ENCODE data around the gene SGMS2.
"Not testable (repeated sequence)": the region's sequence is repeated elsewhere in the genome, so short reads cannot be mapped to it uniquely, and the experiment has no call there.

The SGMS2 gene

DNA sequence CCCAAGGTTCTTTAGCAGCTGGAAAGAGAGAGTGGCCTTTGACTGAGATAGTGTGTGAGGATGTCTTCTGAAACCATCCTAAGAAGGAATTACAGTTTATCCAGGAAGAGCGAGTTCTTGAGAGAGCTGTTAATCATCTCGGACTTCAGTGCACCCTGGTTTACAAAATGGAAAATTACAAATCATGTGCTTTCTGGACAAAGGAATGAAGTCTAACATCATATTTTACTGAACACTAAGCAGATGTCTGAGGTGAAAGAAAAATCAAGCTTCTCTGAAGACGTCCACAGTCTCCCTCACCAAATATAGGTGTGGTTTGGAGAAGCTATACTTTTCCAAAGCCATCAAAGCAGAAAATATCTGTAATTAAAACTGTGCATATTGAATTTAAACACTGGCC is 75.8 kb downstream of the SGMS2 start:
- no peak overlapping the region for H3K27ac ChIP-seq
- H3K4me3 ChIP-seq, result no peak overlapping the region

DNA sequence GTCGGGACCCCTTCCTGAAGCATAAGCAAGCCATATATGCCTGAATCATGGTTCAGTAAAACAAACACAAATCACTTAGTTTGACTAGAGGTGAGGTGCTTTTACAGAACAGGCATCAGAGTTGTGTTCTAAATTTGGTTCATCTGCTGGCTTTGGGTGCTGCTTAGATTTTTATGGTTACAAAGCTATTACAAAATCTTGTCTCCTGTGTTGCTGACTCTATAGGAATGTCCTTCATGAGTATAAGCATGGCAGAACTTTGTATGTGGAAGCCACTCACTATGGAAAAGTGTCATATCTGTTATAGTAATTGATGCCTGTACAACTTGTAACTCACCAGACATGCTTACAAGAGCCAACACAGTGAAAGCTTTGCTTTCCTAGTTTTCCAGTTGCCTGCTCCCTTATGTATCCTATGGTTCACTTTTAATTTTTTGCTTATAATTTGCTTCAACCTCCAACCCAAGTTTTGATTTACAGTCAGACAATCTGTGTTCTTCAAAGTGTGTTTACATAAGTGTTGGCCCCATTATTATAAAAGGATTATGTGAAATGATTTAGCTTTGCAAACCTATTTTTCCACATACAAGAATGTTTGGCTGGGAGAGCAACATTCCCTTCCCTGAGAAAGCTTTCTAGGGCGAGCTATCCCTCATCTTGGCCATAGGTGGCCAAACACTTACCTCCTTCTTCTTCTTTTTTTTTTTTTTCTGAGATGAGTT is 76.6 kb downstream of the SGMS2 start:
- H3K27ac ChIP-seq, result no peak overlapping the region

GRCh38 chr4:107902715-107903114 is 78.0 kb downstream of the SGMS2 start:
- H3K27ac ChIP-seq, result no peak overlapping the region
- no peak overlapping the region for H3K4me3 ChIP-seq

More for the DNA sequence above, 76.6 kb downstream of the SGMS2 start:
- H3K4me3 ChIP-seq, result no peak overlapping the region

GRCh38 chr4:107905082-107905481 is 80.3 kb downstream of the SGMS2 start:
- not testable (repeated sequence) for H3K27ac ChIP-seq, H3K4me3 ChIP-seq

DNA sequence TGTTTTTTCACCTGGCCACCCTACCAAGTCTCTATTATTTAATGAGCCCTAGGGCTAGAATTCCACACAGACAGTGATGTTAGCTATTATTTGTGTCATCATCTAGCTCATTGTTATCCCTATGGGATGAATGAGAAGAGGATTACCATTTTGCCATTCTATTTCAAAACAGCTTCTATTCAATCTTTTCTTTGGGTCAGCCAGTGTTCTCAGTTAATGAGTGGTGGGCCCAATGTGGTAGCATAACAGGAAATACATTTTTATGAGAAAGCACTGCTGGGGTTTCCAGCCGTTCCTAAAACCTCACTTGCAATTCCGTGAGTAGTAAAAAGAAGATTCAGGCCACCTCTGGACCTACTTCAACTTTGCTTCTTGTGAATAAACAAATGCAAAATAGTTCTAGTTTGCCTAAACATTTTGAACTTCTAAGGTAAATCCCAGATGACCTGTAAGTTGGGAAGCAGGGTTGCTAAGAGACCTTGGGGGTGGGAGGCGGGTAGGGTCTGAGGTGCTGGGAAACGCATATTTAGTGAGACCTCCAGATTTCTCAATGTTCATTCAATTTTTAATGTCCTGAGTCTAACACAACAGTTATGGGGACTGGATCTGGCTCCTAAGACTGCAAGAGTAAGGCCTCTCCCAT is 81.8 kb downstream of the SGMS2 start:
- Histone ChIP-seq H3K27ac (no peak overlapping the region), H3K4me3 (no peak overlapping the region)

DNA sequence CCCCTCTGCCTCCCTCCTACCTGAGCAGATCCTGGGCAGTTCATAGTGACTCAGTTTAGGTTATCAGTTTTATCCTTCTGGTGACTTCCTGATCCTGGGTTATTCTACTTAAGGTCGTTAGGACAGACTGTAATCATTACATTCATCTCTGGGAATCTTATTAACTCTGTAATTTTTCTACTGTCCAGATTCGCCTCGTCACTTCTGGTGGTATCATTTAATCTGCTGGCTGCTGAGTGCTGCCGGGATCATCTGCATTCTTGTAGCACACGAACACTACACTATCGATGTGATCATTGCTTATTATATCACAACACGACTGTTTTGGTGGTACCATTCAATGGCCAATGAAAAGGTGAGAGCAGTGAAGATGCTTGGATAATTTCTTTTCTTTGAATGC is 83.6 kb downstream of the SGMS2 start:
- no peak overlapping the region for H3K4me3 ChIP-seq
- no peak overlapping the region for H3K27ac ChIP-seq

GRCh38 chr4:107913283-107913899 is 88.7 kb downstream of the SGMS2 start:
- Histone ChIP-seq H3K4me3 (no peak overlapping the region), H3K27ac (no peak overlapping the region)

DNA sequence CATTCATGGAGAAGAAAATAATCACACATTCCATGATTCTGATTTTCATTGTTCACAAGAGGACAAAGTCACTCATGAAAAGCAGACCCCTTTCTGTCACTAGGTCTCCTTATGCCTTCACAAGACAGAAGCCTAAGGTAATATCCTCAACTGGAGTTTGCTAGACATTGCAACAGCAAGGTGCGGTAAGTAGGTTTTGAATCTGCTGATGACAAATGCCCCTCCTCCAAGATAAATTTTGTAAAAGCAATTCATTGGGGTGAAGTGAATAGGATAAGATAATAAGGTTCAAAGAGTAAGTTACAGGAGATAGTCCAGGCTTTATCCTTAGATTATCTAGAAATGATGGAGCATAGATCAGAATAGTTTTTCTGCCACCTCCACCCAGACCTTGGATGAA is 90.5 kb downstream of the SGMS2 start:
- Histone ChIP-seq H3K27ac (no peak overlapping the region), H3K4me3 (no peak overlapping the region)

GRCh38 chr4:107916623-107917022 is 91.9 kb downstream of the SGMS2 start:
- H3K4me3 ChIP-seq, result no peak overlapping the region

GRCh38 chr4:107917500-107917899 is 92.8 kb downstream of the SGMS2 start:
- H3K4me3 ChIP-seq, result no peak overlapping the region
- H3K27ac ChIP-seq, result no peak overlapping the region

More at GRCh38 chr4:107916623-107917022, 91.9 kb downstream of the SGMS2 start:
- H3K27ac ChIP-seq, result no peak overlapping the region

DNA sequence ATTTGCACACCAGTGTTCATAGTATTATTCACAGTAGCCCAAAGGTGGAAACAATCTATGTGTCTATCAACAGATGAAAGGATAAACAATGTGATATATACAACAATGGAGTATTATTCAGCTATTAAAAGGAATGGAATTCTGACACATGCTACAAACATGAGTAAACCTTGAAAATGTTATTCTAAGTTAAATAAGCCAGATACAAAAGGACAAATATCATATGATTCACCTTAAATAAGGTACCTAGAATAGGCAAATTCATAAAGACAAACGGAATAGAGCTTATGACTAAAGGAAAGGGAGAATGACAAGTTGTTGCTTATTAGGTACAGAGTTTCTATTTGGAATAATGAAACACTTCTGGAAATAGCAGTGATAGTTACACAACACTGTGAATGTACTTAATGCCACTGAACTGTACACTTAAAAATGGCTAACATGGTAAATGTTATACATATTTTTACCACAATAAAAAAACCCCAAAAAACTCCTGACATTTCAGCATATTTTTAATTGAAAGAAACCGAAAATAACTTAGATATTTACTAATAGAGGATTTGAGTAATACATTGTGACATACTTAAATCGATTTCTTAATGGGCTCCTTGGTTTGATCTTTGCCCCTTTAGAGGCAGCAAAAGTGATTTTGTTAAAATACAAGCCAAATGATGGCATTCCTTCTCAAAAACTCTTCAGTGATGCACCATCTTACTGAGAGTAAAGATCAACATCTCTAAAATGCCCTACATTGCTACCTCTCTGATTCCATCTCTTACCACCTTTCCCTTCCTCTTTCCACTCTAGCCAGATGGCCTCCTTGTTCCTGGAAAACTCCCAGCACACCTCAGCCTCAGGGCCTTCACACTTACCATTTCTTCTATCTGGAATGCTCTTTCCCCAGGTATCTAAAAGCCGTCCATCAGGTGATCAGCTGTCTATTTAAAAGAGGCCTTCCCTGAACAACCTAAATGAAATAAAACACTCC is 98.0 kb downstream of the SGMS2 start:
- Histone ChIP-seq H3K27ac (no peak overlapping the region), H3K4me3 (no peak overlapping the region)

GRCh38 chr4:107925713-107926112 is 101.0 kb downstream of the SGMS2 start:
- not testable (repeated sequence) for H3K27ac ChIP-seq, H3K4me3 ChIP-seq

DNA sequence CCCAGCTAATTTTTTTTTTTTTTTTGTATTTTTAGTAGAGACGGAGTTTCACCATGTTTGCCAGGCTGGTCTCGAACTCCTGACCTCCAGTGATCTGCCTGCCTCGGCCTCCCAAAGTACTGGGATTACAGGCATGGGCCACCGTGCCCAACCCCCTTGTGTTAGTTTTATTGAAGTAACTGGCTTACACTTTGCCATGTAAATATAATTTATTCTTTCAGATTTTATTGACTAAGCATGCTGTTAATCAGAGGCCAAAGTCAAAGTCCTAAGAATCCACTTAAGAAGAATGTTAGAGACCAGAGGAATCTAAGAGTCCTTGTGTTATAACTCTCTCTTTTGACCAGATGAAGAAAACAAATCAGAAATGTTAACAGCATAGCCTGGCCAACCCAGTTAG is 102.1 kb downstream of the SGMS2 start:
- not testable (repeated sequence) for H3K4me3 ChIP-seq, H3K27ac ChIP-seq

- Histone ChIP-seq H3K4me3 (peak within 1 kb of the TSS; percentile 53 to 89 (median 73)), H3K27ac (peak within 1 kb of the TSS in 18 of 21 experiments; percentile 20 to 86 (median 62))
Observed at GRCh38 chr4:107930821-107931774, 106.4 kb downstream of the SGMS2 start, which contains the start of gene CYP2U1. Gene CYP2U1, plus strand, starts transcription at chr4:107931549. Its CDS starts 95 bp downstream, at chr4:107931644.

DNA sequence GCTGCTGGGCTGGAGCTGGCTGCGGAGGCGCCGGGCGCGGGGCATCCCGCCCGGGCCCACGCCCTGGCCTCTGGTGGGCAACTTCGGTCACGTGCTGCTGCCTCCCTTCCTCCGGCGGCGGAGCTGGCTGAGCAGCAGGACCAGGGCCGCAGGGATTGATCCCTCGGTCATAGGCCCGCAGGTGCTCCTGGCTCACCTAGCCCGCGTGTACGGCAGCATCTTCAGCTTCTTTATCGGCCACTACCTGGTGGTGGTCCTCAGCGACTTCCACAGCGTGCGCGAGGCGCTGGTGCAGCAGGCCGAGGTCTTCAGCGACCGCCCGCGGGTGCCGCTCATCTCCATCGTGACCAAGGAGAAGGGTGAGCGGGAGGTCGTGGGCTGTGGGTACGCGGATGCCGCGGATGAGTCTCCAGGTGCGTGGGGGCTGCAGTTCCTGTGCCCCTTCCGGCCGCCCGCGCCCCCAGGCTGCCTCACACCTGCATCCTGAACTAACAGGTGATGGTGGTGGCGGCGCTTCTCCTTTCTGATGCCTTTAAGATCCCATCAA is 107.1 kb downstream of the SGMS2 start:
- peak overlapping the region in 17 of 21 experiments; percentile 20 to 86 (median 63) for H3K27ac ChIP-seq
- H3K4me3 ChIP-seq, result peak overlapping the region; percentile 53 to 89 (median 73)

- H3K27ac ChIP-seq, result no peak overlapping the region
- H3K4me3 ChIP-seq, result no peak overlapping the region
Observed at GRCh38 chr4:107935246-107935645, 110.5 kb downstream of the SGMS2 start.

DNA sequence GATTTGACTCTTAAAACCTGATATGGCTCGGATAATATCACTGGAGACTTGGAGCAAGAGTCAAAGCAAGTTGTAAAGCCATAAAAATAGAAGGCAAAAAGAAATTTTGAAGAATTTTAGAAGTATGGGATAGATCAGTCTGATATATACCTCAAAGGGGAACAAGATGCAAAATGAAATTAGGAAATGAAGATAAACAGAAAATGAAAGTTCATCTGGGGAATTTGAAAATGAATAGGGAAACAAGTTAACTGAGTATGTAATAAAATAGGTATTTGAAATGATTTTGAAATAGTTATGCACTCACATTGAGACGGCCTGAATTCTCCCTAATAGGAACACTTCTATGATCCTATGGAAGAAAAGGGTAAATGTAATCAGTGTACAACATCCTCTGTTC is 112.3 kb downstream of the SGMS2 start:
- H3K27ac ChIP-seq, result no peak overlapping the region
- H3K4me3 ChIP-seq, result no peak overlapping the region

- Histone ChIP-seq H3K27ac (no peak overlapping the region), H3K4me3 (no peak overlapping the region)
Observed at GRCh38 chr4:107939307-107939706, 114.6 kb downstream of the SGMS2 start.

All from skin epidermis (tissue), 12 donors.